ENCODE data around the gene SET.

DNA sequence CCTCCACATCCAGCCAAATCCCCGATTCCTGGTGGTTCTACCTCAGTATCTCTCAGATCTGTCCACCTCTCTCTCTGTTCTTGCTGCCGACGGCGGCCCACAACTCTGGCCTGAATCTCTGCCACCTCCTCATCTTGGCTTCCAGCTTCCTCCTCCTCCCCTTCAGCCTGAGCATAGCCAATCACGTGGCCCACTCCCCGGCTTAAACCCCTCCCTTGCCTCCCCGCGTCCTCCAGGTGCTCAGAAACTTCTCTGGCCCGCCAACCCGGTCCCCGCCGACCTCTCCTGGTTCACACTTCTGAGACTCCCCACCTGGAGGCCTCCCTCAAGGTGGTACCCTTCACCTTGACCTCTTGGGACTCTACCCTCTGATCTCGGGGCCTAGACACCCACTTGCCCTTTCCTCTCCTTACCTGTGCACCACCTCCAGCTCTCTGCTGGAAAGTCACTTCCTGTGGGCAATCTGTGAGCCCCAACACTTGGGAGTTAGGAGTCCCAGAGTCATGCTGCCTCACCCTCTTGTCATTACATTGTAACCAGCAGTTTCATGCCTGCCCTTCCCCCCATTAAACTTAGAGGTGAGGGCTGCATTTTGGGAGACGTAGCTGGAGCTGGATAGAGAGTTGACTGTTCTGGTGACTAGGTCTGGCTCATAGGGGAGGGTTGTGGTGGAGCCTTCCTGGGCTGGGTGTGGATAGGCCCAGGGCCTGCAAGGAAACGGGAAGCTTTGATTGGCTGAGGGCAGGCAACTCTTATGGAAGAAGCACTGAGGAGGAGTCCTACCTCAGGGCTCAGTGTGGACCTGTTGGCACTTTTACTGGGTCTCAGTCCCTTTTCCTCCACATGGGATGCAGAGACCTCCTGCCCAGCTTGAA lies 4.5 kb upstream of the SET start:
- TF ChIP-seq, protein P1, sequence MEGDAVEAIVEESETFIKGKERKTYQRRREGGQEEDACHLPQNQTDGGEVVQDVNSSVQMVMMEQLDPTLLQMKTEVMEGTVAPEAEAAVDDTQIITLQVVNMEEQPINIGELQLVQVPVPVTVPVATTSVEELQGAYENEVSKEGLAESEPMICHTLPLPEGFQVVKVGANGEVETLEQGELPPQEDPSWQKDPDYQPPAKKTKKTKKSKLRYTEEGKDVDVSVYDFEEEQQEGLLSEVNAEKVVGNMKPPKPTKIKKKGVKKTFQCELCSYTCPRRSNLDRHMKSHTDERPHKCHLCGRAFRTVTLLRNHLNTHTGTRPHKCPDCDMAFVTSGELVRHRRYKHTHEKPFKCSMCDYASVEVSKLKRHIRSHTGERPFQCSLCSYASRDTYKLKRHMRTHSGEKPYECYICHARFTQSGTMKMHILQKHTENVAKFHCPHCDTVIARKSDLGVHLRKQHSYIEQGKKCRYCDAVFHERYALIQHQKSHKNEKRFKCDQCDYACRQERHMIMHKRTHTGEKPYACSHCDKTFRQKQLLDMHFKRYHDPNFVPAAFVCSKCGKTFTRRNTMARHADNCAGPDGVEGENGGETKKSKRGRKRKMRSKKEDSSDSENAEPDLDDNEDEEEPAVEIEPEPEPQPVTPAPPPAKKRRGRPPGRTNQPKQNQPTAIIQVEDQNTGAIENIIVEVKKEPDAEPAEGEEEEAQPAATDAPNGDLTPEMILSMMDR (IDR thresholded peaks at IDR 0.05): no peak
- no peak for TF ChIP-seq POLR2AphosphoS5 (IDR thresholded peaks at IDR 0.05)

All from gastroesophageal sphincter (tissue), 3 donors.